ENCODE measurements around the gene MAPK9. TPM values are rescaled to one million over a fixed set of nuclear protein-coding genes. Genes with fewer than 3 reads are reported as not detected.

Gene MAPK9
- polyA plus RNA-seq (ENCODE audit: insufficient read length in 4 of 4): 10 to 100 TPM; 34.8 to 48.4 (median 43.9) TPM

DNA sequence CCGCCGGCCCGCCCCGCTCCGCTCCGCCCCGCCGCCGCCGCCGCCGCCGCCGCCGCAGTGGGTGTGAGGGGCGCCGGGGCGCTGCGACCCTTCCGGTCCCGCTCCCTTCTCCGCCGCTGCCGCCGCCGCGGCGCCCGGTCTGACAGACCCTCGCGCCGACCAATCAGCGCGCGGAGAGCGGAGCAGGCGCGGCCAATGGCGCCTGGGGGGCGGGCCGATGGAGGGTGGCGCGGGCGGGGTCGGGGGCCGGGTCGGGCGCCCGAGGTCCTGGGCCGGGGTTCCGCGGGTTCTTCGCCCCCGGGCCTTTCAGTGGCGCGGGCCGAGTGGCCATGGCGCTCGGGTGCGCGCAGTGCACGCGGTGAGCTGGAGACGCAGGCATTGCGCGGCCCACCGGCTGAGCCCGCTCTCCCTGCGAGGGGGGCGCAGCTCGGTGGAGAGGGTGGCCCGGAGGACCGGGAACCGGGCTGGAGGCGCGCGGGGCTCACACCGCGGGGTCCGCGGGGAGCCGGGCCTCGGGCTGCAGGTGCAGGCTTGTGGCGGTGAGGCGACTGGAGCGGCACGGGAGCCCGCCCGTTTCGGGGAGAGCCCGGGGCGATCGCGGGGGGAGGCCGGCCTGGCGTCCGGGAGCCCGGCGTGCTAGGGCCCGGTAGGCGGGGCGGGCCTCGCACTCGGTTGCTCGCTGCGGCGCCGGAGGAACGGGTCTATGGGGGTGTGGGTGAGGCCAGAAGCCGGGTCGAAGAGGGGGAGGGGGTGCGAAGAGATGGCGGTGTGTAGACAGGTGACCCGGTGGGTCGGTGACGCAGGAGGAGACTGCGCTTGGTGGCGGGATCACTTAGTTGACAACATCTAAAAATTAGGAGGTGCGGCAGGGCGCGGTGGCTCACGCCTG, at the start of gene MAPK9:
Gene MAPK9 (minus strand): TSS at position 141 of the 889 bp plus-strand sequence. CDS start 11,522 bp downstream, outside the sequence.
- peak; percentile 73 to 77 (median 74) for DNase-seq (ENCODE audit: low read depth in 4 of 4, low spot score in 3 of 4)

DNA sequence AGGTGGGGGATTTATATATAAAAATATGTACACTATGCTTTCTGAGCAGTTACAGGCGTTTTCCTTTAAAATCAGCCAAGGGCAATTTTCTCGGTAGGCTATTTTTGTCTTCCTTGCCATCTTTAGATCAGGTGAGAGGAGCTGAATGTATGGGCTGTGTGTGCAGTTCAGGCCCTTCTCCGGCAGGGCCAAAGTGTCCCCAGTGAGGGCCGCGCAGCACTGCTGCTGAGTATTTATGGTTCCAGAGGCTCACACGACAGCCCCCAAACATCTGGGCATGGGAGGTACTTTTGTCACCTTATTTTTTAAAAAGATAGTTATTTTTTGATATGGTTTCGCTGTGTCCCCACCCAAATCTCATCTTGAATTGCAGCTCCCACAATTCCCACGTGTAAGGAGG, 49.7 kb upstream of the MAPK9 start:
- DNase-seq (ENCODE audit: low read depth in 4 of 4, low spot score in 3 of 4): no peak

DNA sequence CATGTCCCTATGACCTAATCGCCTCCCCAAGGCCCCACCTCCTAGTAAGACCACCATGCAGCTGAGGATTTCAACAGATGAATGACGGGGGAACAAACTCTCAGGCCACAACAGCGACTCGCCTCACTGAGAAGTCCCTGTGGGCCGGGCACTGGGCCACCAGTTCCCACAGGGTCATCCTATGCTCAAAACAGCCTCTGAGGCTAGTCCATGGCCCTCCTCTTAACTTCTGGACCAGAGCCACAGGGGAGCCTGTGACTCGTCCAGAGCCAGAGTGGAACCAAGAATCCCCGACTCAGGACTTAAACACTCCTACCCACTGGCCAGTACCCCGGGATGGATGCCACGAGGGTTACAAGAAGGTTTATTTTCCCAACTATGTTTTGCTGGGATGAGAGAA, 49.0 kb upstream of the MAPK9 start:
- no peak for DNase-seq (ENCODE audit: low read depth in 4 of 4, low spot score in 3 of 4)

DNA sequence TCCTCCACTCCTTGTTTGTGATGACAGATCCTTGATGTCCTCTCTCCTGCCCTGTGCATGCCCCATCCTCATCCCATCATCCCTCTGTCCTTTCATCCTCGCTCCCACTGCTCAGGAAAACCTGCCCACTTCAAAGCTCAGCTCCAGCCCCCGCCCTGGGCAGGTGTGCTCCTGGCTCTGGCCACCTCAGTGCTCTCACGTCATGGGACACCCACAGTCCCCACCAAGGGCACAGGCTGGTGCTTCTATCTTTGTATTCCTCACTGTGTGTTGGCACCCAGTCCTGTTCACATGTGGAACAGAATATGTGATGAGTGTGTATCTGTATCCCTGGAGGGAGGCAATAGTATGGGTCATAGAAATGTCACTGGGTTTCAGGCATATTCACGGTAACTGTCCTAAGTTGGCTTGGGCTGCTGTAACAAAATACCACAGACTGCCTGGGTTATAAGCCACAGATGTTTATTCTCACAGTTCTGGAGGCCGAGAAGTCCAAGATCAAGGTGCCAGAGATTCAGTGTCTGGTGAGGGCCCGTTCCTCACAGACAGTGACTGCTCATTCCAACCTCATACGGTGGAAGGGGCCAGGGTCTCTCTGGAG, 47.8 kb upstream of the MAPK9 start:
- no peak for DNase-seq (ENCODE audit: low read depth in 4 of 4, low spot score in 3 of 4)

DNA sequence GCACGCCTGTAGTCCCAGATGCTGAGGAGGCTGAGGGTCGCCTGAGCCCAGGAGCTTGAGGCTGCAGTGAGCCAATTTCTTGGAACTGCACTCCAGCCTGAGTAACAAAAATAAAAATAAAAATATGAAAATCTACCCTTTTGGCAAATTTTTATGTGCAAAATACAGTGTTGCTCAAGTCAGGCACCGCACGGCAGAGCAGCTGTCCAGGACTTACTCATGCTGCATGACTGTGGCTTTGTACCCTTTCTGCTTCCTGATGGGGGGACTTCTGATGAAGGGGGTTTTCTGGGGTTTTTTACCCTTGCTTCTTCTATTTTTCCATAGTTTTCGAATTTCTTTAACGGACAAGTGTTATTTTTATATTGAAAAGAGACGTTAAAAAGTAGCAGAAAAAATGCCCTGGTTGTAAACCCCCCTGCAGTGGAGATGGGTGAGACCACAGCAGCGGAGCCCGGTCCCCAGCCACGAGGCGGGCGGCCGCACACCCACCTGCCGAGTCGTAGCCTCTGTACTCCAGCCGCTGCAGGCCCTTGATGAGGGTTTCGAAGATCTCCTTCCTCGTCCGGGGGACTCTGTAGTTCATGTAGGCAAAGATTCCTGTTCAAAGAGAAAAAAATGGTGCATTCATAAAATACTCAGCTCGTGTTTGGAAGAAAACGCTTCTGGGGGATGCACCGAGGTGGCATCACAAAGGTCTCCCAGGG, 46.3 kb upstream of the MAPK9 start:
- DNase-seq (ENCODE audit: low read depth in 4 of 4, low spot score in 3 of 4): no peak

DNA sequence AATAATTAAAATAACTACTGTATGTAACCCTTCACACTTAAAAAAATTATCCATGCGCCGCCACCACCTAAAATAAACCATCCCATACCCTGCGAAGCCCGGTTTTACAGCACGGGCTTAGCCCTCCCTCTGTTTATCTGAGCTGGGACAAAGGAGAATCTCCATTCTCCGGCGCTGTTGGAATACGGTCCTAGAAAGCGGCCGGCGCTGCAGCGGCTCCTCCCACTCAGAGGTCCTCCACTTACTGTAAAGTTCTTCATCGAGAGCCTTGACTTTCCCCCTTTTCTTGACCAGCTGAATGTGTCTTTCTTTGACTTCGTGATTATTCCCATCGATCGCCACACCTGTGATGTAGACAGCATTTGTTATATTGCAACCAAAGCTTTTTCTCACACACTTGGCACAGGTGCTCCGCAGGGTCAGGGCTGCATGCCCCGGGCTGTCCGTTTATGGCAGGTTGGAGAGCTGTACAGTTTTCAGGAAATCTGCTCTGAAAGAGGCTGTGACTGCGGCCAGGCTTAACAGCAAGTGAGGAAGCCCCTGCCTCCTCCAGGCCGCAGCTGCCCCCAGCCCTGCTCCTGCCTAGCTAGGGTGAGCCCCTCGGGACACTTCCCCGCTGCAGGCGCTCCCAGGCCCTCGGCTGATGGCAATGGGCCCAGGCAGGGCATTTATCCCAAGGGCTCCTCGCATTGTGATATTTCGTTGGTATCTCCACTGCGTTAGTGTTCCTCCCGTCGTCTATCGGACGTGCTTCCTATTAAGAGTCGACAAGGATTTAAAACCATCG, 44.5 kb upstream of the MAPK9 start:
- no peak for DNase-seq (ENCODE audit: low read depth in 4 of 4, low spot score in 3 of 4)

DNA sequence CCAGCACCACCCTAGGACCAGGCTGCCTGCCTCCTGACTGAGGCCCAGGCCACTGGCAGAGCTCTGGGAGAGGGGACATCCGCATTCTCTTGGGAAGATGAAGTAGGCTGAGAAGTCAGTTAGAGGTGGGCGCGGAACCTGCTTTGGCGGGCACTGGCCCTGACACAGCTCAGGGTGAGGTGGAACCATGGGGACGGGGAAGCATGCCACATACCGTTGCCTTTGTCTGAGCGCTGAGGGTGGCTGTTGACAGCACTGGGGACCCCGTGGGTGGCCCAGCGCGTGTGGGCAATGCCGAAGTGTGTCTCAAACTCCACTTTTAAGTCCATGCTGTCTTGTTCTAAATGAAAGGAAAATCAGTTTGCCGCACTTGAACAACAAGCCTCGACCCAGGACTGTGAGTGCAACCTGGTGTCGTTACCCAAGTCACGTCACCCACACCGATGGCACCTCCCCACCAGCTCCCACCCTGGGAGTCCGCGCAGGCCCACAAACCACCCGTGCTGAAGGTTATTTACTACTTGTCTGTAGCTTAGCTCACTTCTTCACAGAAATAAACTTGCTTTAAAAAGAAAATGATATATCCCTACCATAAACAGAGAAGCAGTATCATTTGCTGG, 43.8 kb upstream of the MAPK9 start:
- no peak for DNase-seq (ENCODE audit: low read depth in 4 of 4, low spot score in 3 of 4)

DNA sequence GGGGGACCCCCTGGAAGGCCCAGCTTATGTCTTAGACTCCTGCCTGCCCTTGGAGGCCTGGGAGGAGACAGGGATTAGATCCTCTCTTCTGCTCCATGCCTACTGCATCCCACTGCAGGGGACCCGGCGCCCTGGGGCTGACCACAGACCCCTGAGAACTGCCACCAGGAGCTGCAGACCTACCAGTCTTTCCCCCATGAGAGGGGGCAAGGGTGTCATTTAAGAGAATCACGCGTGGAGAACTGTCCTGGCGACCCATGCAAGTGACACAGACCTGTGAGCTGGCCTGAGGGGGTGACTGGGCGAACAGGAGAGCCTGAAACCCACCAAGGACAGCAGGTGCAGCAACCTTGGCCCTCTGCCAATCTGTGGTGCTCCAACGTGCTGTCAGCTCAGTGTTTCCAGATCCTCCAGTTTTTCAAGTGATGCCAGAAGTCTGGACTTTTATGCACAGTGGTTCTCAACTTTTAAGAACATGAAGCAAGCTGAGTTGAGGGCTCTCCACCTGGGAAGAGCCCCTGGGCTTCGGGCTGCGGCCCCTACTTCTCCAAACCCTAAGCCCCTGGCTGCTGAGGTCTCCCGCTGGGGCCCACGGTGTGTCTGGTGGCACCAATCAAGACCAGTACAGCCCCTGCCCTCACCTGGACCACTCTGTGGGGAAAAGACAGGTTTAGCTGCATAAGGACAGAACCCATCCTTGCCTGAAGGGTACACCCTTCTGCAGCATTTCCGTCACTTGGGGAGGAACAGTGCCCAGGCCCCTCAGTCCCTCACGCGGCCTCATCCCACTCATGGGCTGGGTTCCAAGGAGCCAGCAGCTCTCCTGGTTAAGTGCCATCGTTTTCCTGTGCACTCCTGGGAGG, 43.1 kb upstream of the MAPK9 start:
- DNase-seq (ENCODE audit: low read depth in 4 of 4, low spot score in 3 of 4): no peak

DNA sequence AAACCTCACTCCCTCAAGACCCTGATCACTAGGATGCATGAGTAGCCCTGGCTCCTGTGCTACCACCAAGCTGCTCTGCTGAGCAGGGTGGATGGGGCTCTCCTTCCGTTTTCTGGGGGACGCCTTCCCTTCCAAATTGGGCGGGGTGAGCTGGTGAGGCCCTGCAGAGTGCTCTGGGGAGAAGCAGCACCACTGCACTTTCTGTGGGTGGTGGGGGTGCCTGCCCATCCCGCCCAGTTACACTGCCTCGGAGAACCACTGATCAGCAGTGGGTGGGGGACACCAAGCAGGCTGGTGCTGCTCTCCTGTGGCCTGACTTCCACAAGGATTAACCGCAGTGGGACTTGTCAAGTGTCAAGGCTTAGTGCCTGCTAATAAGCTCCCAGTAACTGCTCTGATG, 42.3 kb upstream of the MAPK9 start:
- DNase-seq (ENCODE audit: low read depth in 4 of 4, low spot score in 3 of 4): no peak

DNA sequence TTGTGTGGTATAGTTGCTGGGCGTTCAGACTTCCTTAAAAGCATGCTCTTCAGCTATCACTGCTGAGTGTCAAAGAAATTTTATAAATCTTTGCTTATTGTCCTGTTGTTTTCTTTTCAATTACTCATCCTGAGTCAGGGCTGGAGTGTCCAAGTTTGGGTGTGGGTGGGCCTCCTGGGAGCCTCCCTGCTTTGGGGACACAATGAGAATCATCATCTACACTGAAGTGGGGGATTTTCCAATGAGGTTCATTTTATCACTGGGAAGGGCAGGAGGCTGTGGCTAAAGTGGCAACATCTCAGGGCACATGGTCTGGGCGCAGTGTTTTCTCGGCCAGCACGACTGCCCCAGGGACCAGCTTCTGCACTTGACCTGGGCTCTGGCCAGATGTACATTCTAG, 41.8 kb upstream of the MAPK9 start:
- no peak for DNase-seq (ENCODE audit: low read depth in 4 of 4, low spot score in 3 of 4)

DNA sequence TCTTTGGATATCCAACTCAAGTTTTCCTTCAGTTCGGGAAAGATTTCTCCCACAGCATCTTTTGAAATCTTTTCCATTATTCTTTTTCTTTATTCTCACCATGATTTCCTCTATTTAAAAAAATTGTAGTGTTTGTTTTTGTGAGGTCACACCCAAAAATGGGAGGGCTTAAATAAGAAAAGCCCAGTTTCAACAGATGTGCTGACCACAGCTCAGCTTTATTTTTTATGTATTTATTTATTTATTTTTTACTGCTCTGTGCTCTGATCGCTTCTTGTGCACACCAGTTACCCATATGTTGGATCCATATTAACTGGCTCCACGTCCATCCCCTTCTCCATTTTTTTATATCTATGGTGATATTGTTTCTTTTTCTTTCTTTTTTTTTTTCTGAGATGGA, 41.0 kb upstream of the MAPK9 start:
- DNase-seq (ENCODE audit: low read depth in 4 of 4, low spot score in 3 of 4): no peak

DNA sequence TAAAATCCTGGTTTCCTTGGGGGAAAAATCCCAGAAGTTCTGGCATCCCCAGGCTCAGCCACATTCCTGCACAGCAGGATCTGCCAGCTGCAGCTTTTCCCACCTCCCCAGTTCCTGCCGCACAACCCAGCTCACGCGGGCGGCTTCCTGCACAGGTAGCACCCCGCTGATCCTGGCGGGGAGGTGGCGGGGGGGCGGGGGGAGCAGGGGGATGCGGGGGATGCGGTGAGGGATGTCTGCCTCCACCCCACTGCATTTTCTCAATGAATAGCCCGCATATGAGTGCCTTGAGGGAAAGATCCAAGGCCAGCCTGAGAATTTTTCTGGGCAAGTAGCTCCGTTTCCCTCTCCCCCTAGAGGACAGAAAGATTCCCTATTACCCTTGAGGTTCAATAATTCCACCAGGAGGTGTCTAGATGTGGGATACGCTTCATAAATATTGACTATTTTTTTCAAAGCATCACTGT, 40.2 kb upstream of the MAPK9 start:
- DNase-seq (ENCODE audit: low read depth in 4 of 4, low spot score in 3 of 4): no peak

DNA sequence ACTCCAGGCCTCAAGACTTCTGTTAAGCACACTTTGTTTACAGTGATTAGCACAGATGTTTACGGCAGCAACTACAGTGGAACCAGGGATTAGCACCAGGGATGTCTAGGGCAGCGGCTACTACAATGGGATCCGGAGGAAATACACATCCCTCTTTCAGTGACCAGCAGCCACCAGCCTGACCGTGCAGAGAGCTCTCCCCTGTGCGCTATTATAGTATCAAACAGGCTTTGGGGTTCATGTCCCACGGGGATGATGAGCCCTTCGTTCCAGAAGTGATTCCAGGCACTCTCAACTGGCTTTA, 39.7 kb upstream of the MAPK9 start:
- no peak for DNase-seq (ENCODE audit: low read depth in 4 of 4, low spot score in 3 of 4)

DNA sequence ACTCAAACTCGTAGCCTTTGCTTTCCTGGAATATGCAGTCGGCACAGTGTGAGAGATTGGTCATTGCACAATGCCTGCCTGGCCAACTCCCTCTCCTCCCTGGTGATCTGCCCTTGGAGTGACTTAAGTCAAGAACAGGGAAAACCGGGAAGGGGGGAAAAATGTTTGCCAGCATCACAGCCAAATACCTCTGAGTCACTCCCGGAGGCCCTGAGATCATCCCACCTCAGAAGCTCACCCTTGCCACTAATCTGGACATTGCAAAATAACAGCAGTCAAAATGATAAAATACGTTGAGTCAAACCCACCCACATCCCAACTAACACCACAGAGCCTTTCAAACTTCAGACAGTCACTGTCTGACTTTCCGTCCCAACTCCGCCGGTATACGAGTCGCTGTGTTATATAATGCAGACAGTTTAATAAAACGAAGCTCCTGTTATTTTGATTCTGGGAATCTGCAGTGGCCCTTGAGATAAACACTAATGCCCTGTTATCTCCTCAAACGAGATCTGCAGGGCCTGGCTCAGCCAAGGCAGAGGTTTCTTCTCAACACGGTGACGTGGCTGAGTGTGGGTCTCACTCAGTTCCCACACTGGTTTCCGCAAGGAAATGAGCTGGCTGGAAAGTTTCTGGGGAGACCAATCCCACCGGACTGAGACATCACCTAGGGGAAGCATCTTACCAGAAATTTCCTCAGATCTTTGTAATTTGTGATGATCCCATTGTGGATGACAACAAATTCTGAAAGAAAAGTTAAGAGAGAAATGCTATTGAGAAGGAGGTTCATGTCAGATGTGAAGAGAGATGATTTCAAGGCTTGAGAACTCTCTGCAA, 39.1 kb upstream of the MAPK9 start:
- DNase-seq (ENCODE audit: low read depth in 4 of 4, low spot score in 3 of 4): no peak

DNA sequence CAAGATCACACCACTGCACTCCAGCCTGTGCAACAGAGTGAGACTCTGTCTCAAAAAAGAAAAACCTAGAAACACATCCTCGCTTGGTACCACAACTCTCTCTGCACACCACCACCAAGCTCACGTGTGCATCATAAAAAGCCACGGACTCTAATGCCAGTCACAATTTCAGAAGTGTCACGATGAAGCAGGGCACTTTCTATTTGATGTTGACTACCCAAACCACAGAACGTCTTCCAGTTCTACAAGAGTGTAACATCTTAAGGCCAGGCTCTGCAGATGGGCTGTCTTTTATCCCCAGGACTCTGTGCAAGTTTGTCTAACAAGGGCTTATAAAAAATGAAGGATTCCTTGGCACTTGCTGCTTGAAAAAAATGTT, 38.4 kb upstream of the MAPK9 start:
- DNase-seq (ENCODE audit: low read depth in 4 of 4, low spot score in 3 of 4): no peak

DNA sequence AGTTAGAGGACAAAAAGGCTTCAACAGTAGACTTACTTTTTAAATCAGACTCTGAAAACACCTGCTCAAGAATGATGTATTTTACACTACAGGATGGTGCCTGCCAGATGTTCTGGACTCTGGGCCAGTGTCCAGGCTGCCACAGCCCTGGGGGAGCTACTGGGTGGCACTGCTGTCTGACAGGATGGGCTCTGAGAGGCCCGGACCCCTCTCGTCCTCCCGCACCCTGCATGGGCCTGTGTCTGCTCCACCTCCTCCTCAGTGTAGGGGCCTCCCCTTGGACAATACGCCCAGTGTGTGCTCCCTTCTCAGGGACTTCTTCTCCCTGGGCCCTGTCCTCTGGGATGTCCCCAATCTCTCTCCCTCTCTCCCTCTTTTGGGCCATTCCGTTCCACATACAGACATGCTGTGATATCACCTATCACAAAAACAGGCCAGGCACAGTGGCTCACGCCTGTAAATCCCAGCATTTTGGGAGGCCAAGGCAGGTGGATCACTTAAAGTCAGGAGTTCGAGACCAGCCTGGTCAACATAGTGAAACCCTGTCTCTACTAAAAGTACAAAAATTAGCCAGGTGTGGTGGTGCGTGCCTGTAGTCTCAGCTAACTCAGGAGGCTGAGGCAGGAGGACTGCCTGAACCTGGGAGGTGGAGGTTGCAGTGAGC, 37.9 kb upstream of the MAPK9 start:
- no peak for DNase-seq (ENCODE audit: low read depth in 4 of 4, low spot score in 3 of 4)

DNA sequence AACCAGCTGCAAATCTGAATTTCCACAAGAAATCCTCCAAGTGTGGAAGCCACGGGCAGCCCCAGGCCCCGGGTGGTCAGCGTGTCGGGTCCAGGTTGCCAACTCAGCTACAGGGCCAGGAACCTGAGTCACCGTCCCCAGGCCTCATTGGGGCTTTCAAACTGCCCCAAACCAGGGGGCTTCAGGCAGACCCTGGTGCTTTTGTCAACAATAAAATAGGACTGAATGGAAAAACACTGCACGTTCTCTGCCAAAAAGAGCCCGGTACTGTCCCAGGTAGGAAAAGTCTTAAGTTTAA, 37.2 kb upstream of the MAPK9 start:
- no peak for DNase-seq (ENCODE audit: low read depth in 4 of 4, low spot score in 3 of 4)

All from right renal pelvis (tissue), 4 donors.